ENCODE results near the gene ZNF365. TPM values are rescaled to one million over a fixed set of nuclear protein-coding genes. Genes with fewer than 3 reads are reported as not detected.

The ZNF365 gene
- total and polyA plus RNA-seq, 2 of the 8 experiments (the other 6 are each of a cell fraction or from before 2014, with no cell fraction given), result 0.41 to 0.43 TPM

GRCh38 chr10:62336404-62336803, 37.8 kb upstream of the ZNF365 start:
- Histone ChIP-seq H3K9me3 (ENCODE audit: insufficient read depth in 2 of 2, low read depth in 1 of 2, low read length in 1 of 2) (peaks cover 8 to 17% of the 10 kb centered on the region in 2 experiments; a peak in 3 of 4 replicates), H3K23me2 (ENCODE audit: low read depth, low read length) (no peaks in the 10 kb centered on the region), H3K23ac (ENCODE audit: insufficient read length) (no peak overlapping the region), H3K4me3 (ENCODE audit: extremely low read depth in 1 of 4, insufficient read depth in 2 of 4, low read depth in 3 of 4, low read length in 4 of 4) (no peak overlapping the region), H3K4me2 (ENCODE audit: insufficient read depth in 1 of 2, low read depth in 2 of 2, low read length in 2 of 2) (no peak overlapping the region), H4K20me1 (replicated peaks in 1 of 2; ENCODE audit: control insufficient read depth in 1 of 2, insufficient read depth in 2 of 2, low read length in 2 of 2) (no peaks in the 10 kb centered on the region), H2BK12ac (ENCODE audit: low read depth, low read length) (no peak overlapping the region), H3K4ac (replicated peaks; ENCODE audit: insufficient read length, low read depth, low read length) (no peak overlapping the region), H3K56ac (replicated peaks; ENCODE audit: insufficient read length, low read depth, low read length) (no peak overlapping the region), H3K18ac (ENCODE audit: extremely low read depth, low read length) (no peak overlapping the region), H2AFZ (ENCODE audit: low read length) (peak overlapping the region; percentile 32; the same call in 1 of the 2 replicates), H3K9ac (replicated peaks in 1 of 4; ENCODE audit: extremely low read depth in 1 of 4, low read depth in 3 of 4, low read length in 3 of 4) (no peak overlapping the region), H3K79me1 (ENCODE audit: low read depth, low read length) (no peaks in the 10 kb centered on the region), H3K79me2 (ENCODE audit: control insufficient read depth in 1 of 2, insufficient read depth in 2 of 2, low read length in 2 of 2) (no peaks in the 10 kb centered on the region), H3K14ac (ENCODE audit: insufficient read length) (no peak overlapping the region), H3K36me3 (ENCODE audit: control insufficient read depth in 2 of 4, insufficient read depth in 4 of 4, low read length in 3 of 4) (no peaks in the 10 kb centered on the region), H3K27ac (ENCODE audit: low read depth, low read length) (no peak overlapping the region), H4K5ac (ENCODE audit: insufficient read length, low read depth, low read length) (no peak overlapping the region), H2BK20ac (ENCODE audit: low read length) (no peak overlapping the region), H3K4me1 (replicated peaks in 1 of 4; ENCODE audit: control insufficient read depth in 3 of 4, insufficient read depth in 4 of 4, low read length in 3 of 4) (no peaks in the 10 kb centered on the region), H2BK120ac (replicated peaks; ENCODE audit: low read depth, low read length) (no peak overlapping the region), H4K8ac (ENCODE audit: extremely low read depth, insufficient read depth, low read length) (no peak overlapping the region), H4K91ac (replicated peaks; ENCODE audit: insufficient read length, low read length) (no peak overlapping the region), H3K27me3 (replicated peaks in 1 of 4; ENCODE audit: control insufficient read depth in 3 of 4, extremely low read depth in 1 of 4, insufficient read depth in 3 of 4, low read length in 3 of 4) (no peaks in the 10 kb centered on the region), H2BK5ac (ENCODE audit: low read depth, low read length) (no peak overlapping the region), H2BK15ac (ENCODE audit: low read length) (no peak overlapping the region), H2AK5ac (ENCODE audit: low read depth, low read length) (no peak overlapping the region)
- ChIA-PET POLR2A (ENCODE audit: partially characterized antibody) (interaction anchor here (0.7 kb wide), 1 partner anchor 154 kb away, joined by 3 read pairs; no protein-coding TSS in a partner anchor), CTCF (ENCODE audit: partially characterized antibody) (interaction anchor here (1.4 kb wide), 1 partner anchor 10 kb away, joined by 3 read pairs; no protein-coding TSS in a partner anchor)
- WGBS, 2 experiments (ENCODE audit: extremely low coverage in 1 of 2, insufficient coverage in 1 of 2, insufficient read length in 1 of 2, insufficient replicate concordance in 2 of 2, low coverage in 1 of 2, low lambda C conversion rate in 2 of 2, missing lambda C conversion rate in 1 of 2), result 94% methylated on average over 1 of the region's 1 CpG; no CpG with 5 or more reads in 1 of the 2 experiments
- FAIRE-seq, result no peak
- DNase-seq (ENCODE audit: low read depth in 1 of 2, low spot score in 2 of 2), result no peak
- TF ChIP-seq SP2 (IDR thresholded peaks at IDR 0.05; ENCODE audit: low read length) (no peak), SUZ12 (IDR thresholded peaks at IDR 0.05; ENCODE audit: low read length) (no peak), BCL11A (IDR thresholded peaks at IDR 0.05; ENCODE audit: low read depth in 2 of 2, low read length in 2 of 2) (no peak), CHD1 (IDR thresholded peaks at IDR 0.05; ENCODE audit: low read depth, low read length) (no peak), RBBP5 (IDR thresholded peaks at IDR 0.05; ENCODE audit: borderline replicate concordance, low read depth, low read length) (no peak), SP4 (IDR thresholded peaks at IDR 0.05; ENCODE audit: low read length) (no peak), POU5F1 (IDR thresholded peaks at IDR 0.05; ENCODE audit: low read depth, low read length) (no peak), TAF7 (optimal IDR thresholded peaks at IDR 0.05; ENCODE audit: borderline replicate concordance, low read depth, low read length) (no peak), GABPA (IDR thresholded peaks at IDR 0.05; ENCODE audit: borderline replicate concordance, insufficient read depth, low read length) (no peak), FOSL1 (IDR thresholded peaks at IDR 0.05; ENCODE audit: insufficient read depth, low read depth, low read length) (no peak)

Data from H1 (cell line).